SK-N-SH (cell line): ENCODE data around the gene ARHGAP23. TPM values are rescaled to one million over a fixed set of nuclear protein-coding genes. Genes with fewer than 3 reads are reported as not detected.
A peak's percentile ranks its signal among the peaks of the same experiment; 100 is the strongest.
"Not testable (repeated sequence)": the region's sequence is repeated elsewhere in the genome, so short reads cannot be mapped to it uniquely, and the experiment has no call there.

Experiments used
- CTCF ChIA-PET: fragments of 300-600, 350-600 bp; formaldehyde crosslinking; extraction: SDS; loops from one replicate; lab custom pipeline; 2021; lab: Yijun Ruan, JAX
- POLR2A ChIA-PET: fragments of 350-600 bp; sonication (Branson Sonifier 250); formaldehyde crosslinking; extraction: SDS; loops from one replicate; lab custom pipeline; 2020; ENCODE audit warnings: antibody characterized with exemption, inconsistent platforms; lab: Yijun Ruan, JAX
- DNase-seq: peaks from one replicate; pipeline ENCODE4 v3.0.0; 2012
- H2AFZ ChIP-seq: fragments of 200-600 bp; sonication (generic); 2 replicates; pipeline ENCODE4 v1.8.1; 2016; ENCODE audit warnings: antibody characterized with exemption, mild to moderate bottlenecking, low read depth
- H3F3A ChIP-seq: fragments of 200-600 bp; sonication (generic); replicated peaks from 2 replicates; pipeline ENCODE3; 2016; ENCODE audit warnings: antibody characterized with exemption, mild to moderate bottlenecking; ENCODE audit not compliant: insufficient read depth
- H3K27ac ChIP-seq, 2 experiments: fragments of 200-500 bp in 1 of 2; fragments of 200-600 bp in 1 of 2; sonication (Bioruptor generic) in 1 of 2; sonication (generic), shearing (Covaris generic) in 1 of 2; 2 replicates each; pipeline versions ENCODE4 v1.5.1 to v1.6.1; 2014 to 2016; ENCODE audit warnings: low read depth in 2 of 2, inconsistent platforms in 1 of 2, low read length in 1 of 2, mild to moderate bottlenecking in 1 of 2, mixed read lengths in 1 of 2
- H3K27me3 ChIP-seq: fragments of 200-600 bp; sonication (generic), shearing (Covaris generic); 2 replicates; pipeline ENCODE4 v1.6.1; 2016; ENCODE audit warnings: mixed run types; ENCODE audit not compliant: insufficient read depth
- H3K36me3 ChIP-seq, 2 experiments: fragments of 200-500 bp in 1 of 2; fragments of 200-600 bp in 1 of 2; sonication (Bioruptor generic) in 1 of 2; sonication (generic) in 1 of 2; replicated peaks in 1 of 2; 2 replicates each; pipeline versions ENCODE3 to v1.5.1; 2014 to 2016; ENCODE audit warnings: low read length in 1 of 2, mild to moderate bottlenecking in 1 of 2; ENCODE audit not compliant: insufficient read depth in 2 of 2, control insufficient read depth in 1 of 2
- H3K4me1 ChIP-seq, 2 experiments: fragments of 200-500 bp in 1 of 2; fragments of 200-600 bp in 1 of 2; sonication (Bioruptor generic) in 1 of 2; sonication (generic), shearing (Covaris generic) in 1 of 2; 2 replicates each; pipeline versions ENCODE4 v1.5.1 to v1.6.1; 2014 to 2016; ENCODE audit warnings: low read depth in 1 of 2, low read length in 1 of 2, mixed run types in 1 of 2; ENCODE audit not compliant: insufficient read depth in 2 of 2, control insufficient read depth in 1 of 2
- H3K4me2 ChIP-seq: fragments of 200-600 bp; sonication (generic), shearing (Covaris generic); 2 replicates; pipeline ENCODE4 v1.6.1; 2017; ENCODE audit warnings: mixed run types
- H3K4me3 ChIP-seq, 2 experiments: fragments of 200-500 bp in 1 of 2; fragments of 200-600 bp in 1 of 2; sonication (Bioruptor generic) in 1 of 2; sonication (generic), shearing (Covaris generic) in 1 of 2; 2 replicates each; pipeline versions ENCODE4 v1.5.1 to v1.8.1; 2014 to 2016; ENCODE audit warnings: low read depth in 2 of 2, inconsistent platforms in 1 of 2, low read length in 1 of 2, mild to moderate bottlenecking in 1 of 2, mixed read lengths in 1 of 2, moderate library complexity in 1 of 2
- H3K79me2 ChIP-seq: fragments of 200-600 bp; sonication (generic); 2 replicates; pipeline ENCODE4 v1.8.1; 2017; ENCODE audit warnings: mild to moderate bottlenecking; ENCODE audit not compliant: insufficient read depth
- H3K9ac ChIP-seq: fragments of 200-600 bp; sonication (generic); 2 replicates; pipeline ENCODE4 v1.6.1; 2017; ENCODE audit warnings: mixed run types
- H3K9me2 ChIP-seq: fragments of 200-600 bp; sonication (generic); 2 replicates; pipeline ENCODE4 v1.6.1; 2017; ENCODE audit warnings: mixed run types
- H3K9me3 ChIP-seq: fragments of 200-600 bp; sonication (generic); 2 replicates; pipeline ENCODE4 v1.6.1; 2017; ENCODE audit warnings: mixed run types, mild to moderate bottlenecking, moderate library complexity
- H4K20me1 ChIP-seq: fragments of 200-600 bp; sonication (generic); 2 replicates; pipeline ENCODE4 v1.6.1; 2017; ENCODE audit warnings: mild to moderate bottlenecking, mixed run types; ENCODE audit not compliant: insufficient read depth
- CTCF ChIP-seq: fragments of 200-600 bp; sonication (generic); IDR thresholded peaks from 2 replicates; pipeline ENCODE4 v1.6.1; 2017; ENCODE audit warnings: antibody characterized with exemption, mild to moderate bottlenecking, moderate library complexity
- FOXM1 ChIP-seq: IDR thresholded peaks from 2 replicates; pipeline ENCODE4 v1.4.0; 2012; ENCODE audit warnings: low read depth, mild to moderate bottlenecking
- IRF3 ChIP-seq: fragments of 150-350 bp; IDR thresholded peaks from 2 replicates; pipeline ENCODE4 v1.6.1; 2016; ENCODE audit warnings: mild to moderate bottlenecking, low read depth, low read length
- JUND ChIP-seq: IDR thresholded peaks from 2 replicates; pipeline ENCODE4 v1.4.0; 2012
- POLR2AphosphoS5 ChIP-seq: IDR thresholded peaks from 2 replicates; pipeline ENCODE4 v1.6.1; 2012; ENCODE audit warnings: low read depth, low read length
- RAD21 ChIP-seq: IDR thresholded peaks from 2 replicates; pipeline ENCODE4 v1.6.1; 2012; ENCODE audit warnings: mild to moderate bottlenecking, low read length
- REST ChIP-seq: IDR thresholded peaks from 2 replicates; pipeline ENCODE4 v1.6.1; 2012; ENCODE audit warnings: mild to moderate bottlenecking, low read depth, low read length, moderate library complexity
- SMC3 ChIP-seq: IDR thresholded peaks from 2 replicates; pipeline ENCODE4 v1.6.1; 2012; ENCODE audit warnings: low read depth, low read length, improper control_type of control experiment
- USF1 ChIP-seq: IDR thresholded peaks from 2 replicates; pipeline ENCODE4 v1.4.0; 2012; ENCODE audit warnings: low read depth, borderline replicate concordance
- ZBTB33 ChIP-seq: IDR thresholded peaks from 2 replicates; pipeline ENCODE4 v1.4.0; 2012; ENCODE audit warnings: low read depth, borderline replicate concordance
- WGBS: methylation state at CpG from one replicate; pipeline ENCODE4 v1.1.6; 2017; ENCODE audit warnings: low lambda C conversion rate; 5-methylcytosine and 5-hydroxymethylcytosine counted together
- polyA plus RNA-seq, 3 experiments: library from polyadenylated mRNA; depleted of rRNA; stranded (reverse); fragments of >200 nt; gene quantifications; 2 replicates each; pipeline ENCODE4 v1.2.3, GENCODE V29; 2012

ARHGAP23 gene
- polyA plus RNA-seq, 1 of the 3 experiments (the other 2 are of a cell fraction) = 19.2 TPM

GRCh38 chr17:38484242-38485145, 56.2 kb downstream of the ARHGAP23 start:
- not testable (repeated sequence) for H4K20me1 ChIP-seq

GRCh38 chr17:38485146-38485468, 56.8 kb downstream of the ARHGAP23 start:
- Histone ChIP-seq H3K27me3 (no peaks in the 10 kb centered on the region), H3K4me2 (no peak overlapping the region), H3K79me2 (peaks cover 15% of the 10 kb centered on the region), H3K9me3 (no peaks in the 10 kb centered on the region), H4K20me1 (peaks cover 7% of the 10 kb centered on the region; the same call in 1 of the 2 replicates), H3K9me2 (no peaks in the 10 kb centered on the region), H3K4me1 (no peaks in the 10 kb centered on the region), H3K4me3 (peak overlapping the region in 1 of 2 experiments; percentile 43; a peak in 1 of 4 replicates), H2AFZ (no peak overlapping the region), H3F3A (peaks cover 17% of the 10 kb centered on the region), H3K27ac (no peak overlapping the region), H3K9ac (no peak overlapping the region), H3K36me3 (peaks cover 20 to 36% of the 10 kb centered on the region in 2 experiments)
- no peak for DNase-seq
- 48% methylated on average over 2 of the region's 2 CpGs for WGBS
- POLR2A ChIA-PET = no interaction called here
- CTCF ChIA-PET = interaction anchor here (0.7 to 2.9 kb wide), 11 partner anchors 11 to 182 kb away, joined by 3 to 14 read pairs (median 5); no protein-coding TSS in a partner anchor
- TF ChIP-seq ZBTB33 = no peak
- TF ChIP-seq POLR2AphosphoS5 = no peak
- TF ChIP-seq REST = no peak
- TF ChIP-seq FOXM1 = no peak
- TF ChIP-seq USF1 = no peak
- no peak for TF ChIP-seq IRF3
- no peak for TF ChIP-seq RAD21
- no peak for TF ChIP-seq JUND

More at GRCh38 chr17:38484242-38485145, 56.2 kb downstream of the ARHGAP23 start:
- Histone ChIP-seq H3K36me3 (peaks cover 20 to 30% of the 10 kb centered on the region in 2 experiments), H3F3A (peaks cover 17% of the 10 kb centered on the region), H3K4me3 (peak overlapping the region in 1 of 2 experiments; percentile 43; a peak in 1 of 4 replicates)
- 61% methylated on average over 20 of the region's 21 CpGs for WGBS
- H3K4me1 ChIP-seq, H2AFZ ChIP-seq, H3K27ac ChIP-seq, H3K4me2 ChIP-seq, POLR2A ChIA-PET, H3K9me3 ChIP-seq, H3K9me2 ChIP-seq: not testable (repeated sequence)
- CTCF ChIA-PET = interaction anchor here (0.9 to 2.9 kb wide), 9 partner anchors 12 to 183 kb away, joined by 3 to 14 read pairs (median 4); no protein-coding TSS in a partner anchor
- peak; percentile 88 for TF ChIP-seq CTCF
- TF ChIP-seq RAD21 = peak; percentile 83
- TF ChIP-seq SMC3 = peak; percentile 88
- TF ChIP-seq, all 33 proteins: peak for 3; not testable (repeated sequence) for 30
- peak; percentile 74 for DNase-seq
- not testable (repeated sequence) for H3K27me3 ChIP-seq, H3K9ac ChIP-seq
- H3K79me2 ChIP-seq = peaks cover 15% of the 10 kb centered on the region
